GM12892 (cell line): ENCODE data around the gene PCDHB11.
"Not testable (repeated sequence)": the region's sequence is repeated elsewhere in the genome, so short reads cannot be mapped to it uniquely, and the experiment has no call there.

ENCODE experiments used
- POLR2A ChIP-seq: IDR thresholded peaks from 2 replicates; pipeline ENCODE4 v1.6.1; 2011; ENCODE audit warnings: low read depth, low read length, control low read depth
- POLR2AphosphoS5 ChIP-seq: IDR thresholded peaks from 2 replicates; pipeline ENCODE4 v1.6.1; 2011; ENCODE audit warnings: low read depth, low read length, control low read depth

DNA sequence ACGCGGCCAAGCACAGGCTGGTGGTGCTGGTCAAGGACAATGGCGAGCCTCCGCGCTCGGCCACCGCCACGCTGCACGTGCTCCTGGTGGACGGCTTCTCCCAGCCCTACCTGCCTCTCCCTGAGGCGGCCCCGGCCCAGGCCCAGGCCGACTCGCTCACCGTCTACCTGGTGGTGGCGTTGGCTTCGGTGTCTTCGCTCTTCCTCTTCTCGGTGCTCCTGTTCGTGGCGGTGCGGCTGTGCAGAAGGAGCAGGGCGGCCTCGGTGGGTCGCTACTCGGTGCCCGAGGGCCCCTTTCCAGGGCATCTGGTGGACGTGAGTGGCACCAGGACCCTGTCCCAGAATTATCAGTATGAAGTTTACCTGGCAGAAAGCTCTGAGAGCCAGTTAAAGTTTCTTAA lies 41.5 kb upstream of the PCDHB11 start:
- TF ChIP-seq POLR2A, POLR2AphosphoS5: not testable (repeated sequence)
